ENCODE results near the gene SLC15A3. TPM values are rescaled to one million over a fixed set of nuclear protein-coding genes. Genes with fewer than 3 reads are reported as not detected.
A peak's percentile ranks its signal among the peaks of the same experiment; 100 is the strongest.

Gene SLC15A3
- total RNA-seq, 2 donors from 2014 or later = 2.0 to 6.2 TPM

DNA sequence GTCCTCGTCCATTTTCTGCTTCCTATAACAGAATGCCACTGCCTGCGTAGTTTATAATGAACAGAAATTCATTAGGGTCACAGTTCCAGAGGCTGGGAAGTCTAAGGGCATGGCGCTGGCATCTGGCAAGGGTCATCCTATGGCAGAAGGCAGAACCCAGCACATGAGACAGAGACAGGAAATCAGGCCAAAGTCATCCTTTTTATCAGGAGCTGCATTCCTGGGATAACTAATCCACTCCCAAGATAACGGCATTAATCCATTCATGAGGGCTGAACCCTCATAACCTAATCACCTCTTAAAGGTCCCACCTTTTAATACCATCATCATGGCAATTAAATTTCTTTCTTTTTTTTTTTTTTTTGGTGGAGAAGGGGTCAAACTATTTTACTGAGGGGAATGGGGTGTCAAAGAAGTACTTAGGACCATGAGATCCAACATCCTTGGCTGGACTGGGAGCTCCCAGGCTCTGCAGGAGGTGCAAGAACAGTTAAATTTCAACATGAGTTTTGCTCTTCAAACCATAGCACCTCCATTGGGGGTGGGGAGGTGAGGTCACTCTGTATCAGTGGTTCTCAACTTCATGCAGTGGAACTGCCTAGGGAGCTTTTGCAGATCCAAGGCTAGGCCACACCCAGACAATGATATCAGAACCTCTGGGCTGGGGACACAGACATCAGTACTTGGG is 33.6 kb downstream of the SLC15A3 start:
- Histone ChIP-seq H3K36me3 (replicated peaks in 1 of 2; ENCODE audit: insufficient read depth in 1 of 2, low read depth in 2 of 2) (peaks cover 19 to 20% of the 10 kb centered on the region in 2 donors), H3K27me3 (no peaks in the 10 kb centered on the region), H3K9me3 (no peaks in the 10 kb centered on the region), H3K27ac (no peak overlapping the region), H3K4me3 (no peak overlapping the region), H3K4me1 (peaks cover 34% of the 10 kb centered on the region)
- intact Hi-C loops (cut with DNase I) = no loop called here
- DNase-seq (no peak), ATAC-seq (no peak)
- WGBS, 2 donors = 83 to 85% methylated on average over 4 of the region's 4 CpGs
- TF ChIP-seq POLR2A (IDR thresholded peaks at IDR 0.05) = no peak
- TF ChIP-seq, protein P1, sequence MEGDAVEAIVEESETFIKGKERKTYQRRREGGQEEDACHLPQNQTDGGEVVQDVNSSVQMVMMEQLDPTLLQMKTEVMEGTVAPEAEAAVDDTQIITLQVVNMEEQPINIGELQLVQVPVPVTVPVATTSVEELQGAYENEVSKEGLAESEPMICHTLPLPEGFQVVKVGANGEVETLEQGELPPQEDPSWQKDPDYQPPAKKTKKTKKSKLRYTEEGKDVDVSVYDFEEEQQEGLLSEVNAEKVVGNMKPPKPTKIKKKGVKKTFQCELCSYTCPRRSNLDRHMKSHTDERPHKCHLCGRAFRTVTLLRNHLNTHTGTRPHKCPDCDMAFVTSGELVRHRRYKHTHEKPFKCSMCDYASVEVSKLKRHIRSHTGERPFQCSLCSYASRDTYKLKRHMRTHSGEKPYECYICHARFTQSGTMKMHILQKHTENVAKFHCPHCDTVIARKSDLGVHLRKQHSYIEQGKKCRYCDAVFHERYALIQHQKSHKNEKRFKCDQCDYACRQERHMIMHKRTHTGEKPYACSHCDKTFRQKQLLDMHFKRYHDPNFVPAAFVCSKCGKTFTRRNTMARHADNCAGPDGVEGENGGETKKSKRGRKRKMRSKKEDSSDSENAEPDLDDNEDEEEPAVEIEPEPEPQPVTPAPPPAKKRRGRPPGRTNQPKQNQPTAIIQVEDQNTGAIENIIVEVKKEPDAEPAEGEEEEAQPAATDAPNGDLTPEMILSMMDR (IDR thresholded peaks at IDR 0.05) = no peak

DNA sequence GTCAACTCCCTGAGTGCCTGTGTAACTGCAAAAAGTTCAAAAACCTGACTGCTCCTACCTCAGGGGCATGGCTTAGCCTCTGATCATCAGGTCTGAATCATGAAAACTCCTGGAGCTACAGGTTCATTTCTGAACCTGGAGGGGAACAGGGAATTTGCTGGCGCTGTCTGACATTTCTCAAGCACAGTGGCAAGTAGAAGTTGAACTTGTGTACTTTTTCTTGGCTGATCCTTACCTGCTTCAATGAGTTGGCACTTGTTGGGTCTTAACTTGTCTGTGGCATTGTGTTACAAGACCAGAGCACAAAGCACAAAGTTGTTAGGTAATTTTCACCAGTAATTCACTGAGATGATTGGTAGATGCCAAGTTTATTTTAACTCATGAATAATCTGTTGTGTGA is 34.7 kb downstream of the SLC15A3 start:
- 94 to 100% methylated on average over 1 of the region's 1 CpG for WGBS, 2 donors
- intact Hi-C loops (cut with DNase I) = no loop called here

DNA sequence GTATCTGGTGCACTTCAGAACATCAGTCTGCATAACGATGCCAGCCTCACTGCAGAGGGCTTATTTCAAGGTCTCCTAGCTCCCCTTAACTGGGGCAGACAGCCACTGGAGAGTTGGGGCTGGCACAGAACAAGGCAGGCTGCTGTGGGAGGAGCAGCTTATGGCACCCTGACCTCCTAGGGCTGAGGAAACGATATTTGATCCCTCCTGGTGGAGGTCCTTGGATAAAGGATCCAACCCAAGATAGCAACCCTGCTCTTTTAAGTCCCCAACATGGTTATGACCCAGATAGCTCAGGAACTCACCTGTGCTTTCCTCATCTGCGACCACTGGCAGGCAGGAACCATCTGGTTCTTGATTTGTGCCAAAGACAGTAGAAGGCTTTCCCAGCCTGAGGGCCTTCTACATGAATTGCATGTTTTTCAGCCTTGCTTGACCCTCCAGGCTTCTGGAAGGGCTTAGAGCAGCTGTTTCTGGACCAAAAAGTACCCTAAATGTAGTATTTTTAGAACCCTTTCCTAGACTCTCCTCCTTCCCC is 35.2 kb downstream of the SLC15A3 start:
- Histone ChIP-seq H3K27ac (no peak overlapping the region), H3K36me3 (replicated peaks in 1 of 2; ENCODE audit: insufficient read depth in 1 of 2, low read depth in 2 of 2) (peaks cover 9 to 16% of the 10 kb centered on the region in 2 donors), H3K9me3 (no peaks in the 10 kb centered on the region), H3K4me3 (no peak overlapping the region), H3K27me3 (no peaks in the 10 kb centered on the region), H3K4me1 (peaks cover 39% of the 10 kb centered on the region)
- ATAC-seq (no peak), DNase-seq (no peak)
- WGBS, 2 donors = 41 to 48% methylated on average over 3 of the region's 3 CpGs
- intact Hi-C loops (cut with DNase I) = no loop called here
- TF ChIP-seq, protein P1 (IDR thresholded peaks at IDR 0.05) = no peak
- TF ChIP-seq POLR2A (IDR thresholded peaks at IDR 0.05) = no peak

More for the DNA sequence above, 34.7 kb downstream of the SLC15A3 start:
- peaks cover 39% of the 10 kb centered on the region for H3K4me1 ChIP-seq
- ATAC-seq (no peak), DNase-seq (no peak)
- no peak overlapping the region for H3K27ac ChIP-seq
- H3K27me3 ChIP-seq = no peaks in the 10 kb centered on the region
- H3K9me3 ChIP-seq = no peaks in the 10 kb centered on the region
- TF ChIP-seq, protein P1 (IDR thresholded peaks at IDR 0.05) = no peak
- TF ChIP-seq POLR2A (IDR thresholded peaks at IDR 0.05) = no peak
- no peak overlapping the region for H3K4me3 ChIP-seq
- peaks cover 13 to 20% of the 10 kb centered on the region in 2 donors for H3K36me3 ChIP-seq (replicated peaks in 1 of 2; ENCODE audit: insufficient read depth in 1 of 2, low read depth in 2 of 2)

DNA sequence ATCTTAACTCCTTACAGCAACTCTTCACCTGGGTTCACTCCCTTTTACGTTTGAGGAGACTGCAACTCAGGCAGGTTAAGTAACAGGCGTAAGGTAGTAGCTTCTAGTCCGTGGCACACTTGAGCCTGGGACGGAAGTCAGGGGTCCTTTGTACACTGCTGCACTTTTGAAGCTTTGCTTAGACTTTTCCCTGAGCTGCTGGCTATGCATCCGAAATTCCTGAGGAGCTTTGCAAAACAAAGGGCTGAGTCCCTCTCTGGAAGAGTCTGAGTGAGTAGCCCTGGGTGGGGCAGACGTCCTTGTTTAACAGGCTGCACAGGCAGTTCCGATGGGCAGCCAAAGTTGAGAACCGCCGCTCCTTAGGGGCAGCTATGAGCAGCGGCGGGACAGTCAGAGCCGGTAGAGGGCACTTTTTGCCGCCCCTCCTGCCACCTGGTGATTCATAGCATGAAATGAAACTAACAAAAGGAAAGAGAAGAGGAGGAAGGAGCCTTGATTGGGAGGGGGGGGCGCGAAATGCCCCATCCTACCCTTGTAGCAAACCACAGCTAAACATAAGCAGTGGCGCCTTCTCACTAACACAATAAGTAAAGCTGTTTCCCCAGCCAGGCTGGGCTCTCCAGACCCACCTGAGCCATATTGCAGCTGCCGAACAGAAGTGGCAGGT is 36.6 kb downstream of the SLC15A3 start:
- TF ChIP-seq, protein P1 (IDR thresholded peaks at IDR 0.05) = peak in 3 of 7 experiments; percentile 21 to 31 (median 24)
- no peak for TF ChIP-seq POLR2A (IDR thresholded peaks at IDR 0.05)
- Histone ChIP-seq H3K9me3 (no peaks in the 10 kb centered on the region), H3K36me3 (replicated peaks in 1 of 2; ENCODE audit: insufficient read depth in 1 of 2, low read depth in 2 of 2) (peaks cover 1 to 5% of the 10 kb centered on the region in 2 donors), H3K4me1 (peaks cover 39% of the 10 kb centered on the region), H3K27me3 (no peaks in the 10 kb centered on the region), H3K4me3 (peak overlapping the region in 1 of 2 donors; percentile 8), H3K27ac (peak overlapping the region; percentile 50 to 92 (median 86))
- DNase-seq (peak; percentile 50 to 68 (median 66)), ATAC-seq (peak; percentile 14)
- 7 to 8% methylated on average over 17 of the region's 17 CpGs for WGBS, 2 donors
- intact Hi-C loops (cut with DNase I) = no loop called here
